HG02885 (cell line): ENCODE results near the gene KLHDC8A.

Experiments used
- ATAC-seq: cut with Tn5 transposase; IDR thresholded peaks from one replicate; pipeline ENCODE4 v1.9.1; 2021; ENCODE audit warnings: mild to moderate bottlenecking; ENCODE audit not compliant: unreplicated experiment, poor library complexity

KLHDC8A gene

GRCh38 chr1:205348554-205349487 lies 7.9 kb downstream of the KLHDC8A start:
- ATAC-seq, result no peak

- no peak for ATAC-seq
Measured at GRCh38 chr1:205346956-205347574, 9.7 kb downstream of the KLHDC8A start.

- no peak for ATAC-seq
Measured at GRCh38 chr1:205345761-205346160, 11.0 kb downstream of the KLHDC8A start.

GRCh38 chr1:205344066-205344928 lies 12.4 kb downstream of the KLHDC8A start:
- ATAC-seq, result no peak

GRCh38 chr1:205343431-205344065 lies 13.2 kb downstream of the KLHDC8A start:
- ATAC-seq, result no peak

GRCh38 chr1:205342986-205343385 lies 13.7 kb downstream of the KLHDC8A start:
- ATAC-seq, result no peak

GRCh38 chr1:205340676-205341075 lies 16.0 kb downstream of the KLHDC8A start:
- ATAC-seq, result no peak

- ATAC-seq, result no peak
Measured at GRCh38 chr1:205339717-205340116, 17.0 kb downstream of the KLHDC8A start.

- no peak for ATAC-seq
Measured at GRCh38 chr1:205339197-205339702, 17.5 kb downstream of the KLHDC8A start.

GRCh38 chr1:205338011-205338410 lies 18.7 kb downstream of the KLHDC8A start:
- ATAC-seq, result no peak

- ATAC-seq, result no peak
Measured at GRCh38 chr1:205337481-205337880, 19.2 kb downstream of the KLHDC8A start.

- ATAC-seq, result no peak
Measured at GRCh38 chr1:205335692-205336091, 21.0 kb downstream of the KLHDC8A start.

- ATAC-seq, result no peak
Measured at GRCh38 chr1:205332015-205332791, 24.5 kb downstream of the KLHDC8A start.

GRCh38 chr1:205330150-205330549 lies 26.6 kb downstream of the KLHDC8A start:
- ATAC-seq, result no peak

- no peak for ATAC-seq
Measured at GRCh38 chr1:205329719-205330118, 27.0 kb downstream of the KLHDC8A start.

GRCh38 chr1:205328476-205328875 lies 28.2 kb downstream of the KLHDC8A start:
- ATAC-seq, result no peak

GRCh38 chr1:205326812-205327466 lies 29.8 kb downstream of the KLHDC8A start:
- ATAC-seq, result no peak

- ATAC-seq, result no peak
Measured at GRCh38 chr1:205325334-205325884, 31.3 kb downstream of the KLHDC8A start.
